ENCODE results near the gene WDR38. TPM values are rescaled to one million over a fixed set of nuclear protein-coding genes. Genes with fewer than 3 reads are reported as not detected.

The WDR38 gene
- polyA plus RNA-seq, 1 of the 3 experiments (the other 2 are of a cell fraction) = not detected

GRCh38 chr9:124875501-124875900 lies 22.2 kb downstream of the WDR38 start:
- H3K36me3 ChIP-seq (replicated peaks in 1 of 2; ENCODE audit: control insufficient read depth in 1 of 2, insufficient read depth in 2 of 2, low read length in 1 of 2) = peaks cover 45 to 79% of the 10 kb centered on the region in 2 experiments
- no CpG with 5 or more reads among the region's 6 CpGs for WGBS (ENCODE audit: low lambda C conversion rate)
- H3K9me2 ChIP-seq = no peaks in the 10 kb centered on the region
- H3K9me3 ChIP-seq = no peaks in the 10 kb centered on the region
- H2AFZ ChIP-seq (ENCODE audit: low read depth) = no peak overlapping the region
- DNase-seq = no peak
- H3K4me3 ChIP-seq (ENCODE audit: low read depth in 2 of 2, low read length in 1 of 2) = no peak overlapping the region
- H4K20me1 ChIP-seq (ENCODE audit: insufficient read depth) = peaks cover 42% of the 10 kb centered on the region
- H3F3A ChIP-seq (replicated peaks; ENCODE audit: insufficient read depth) = peaks cover 21% of the 10 kb centered on the region
- H3K4me2 ChIP-seq = no peak overlapping the region
- peaks cover 66% of the 10 kb centered on the region for H3K79me2 ChIP-seq (ENCODE audit: insufficient read depth)
- H3K4me1 ChIP-seq (ENCODE audit: control insufficient read depth in 1 of 2, insufficient read depth in 2 of 2, low read depth in 1 of 2, low read length in 1 of 2) = peaks cover 5 to 14% of the 10 kb centered on the region in 2 experiments; a peak in 3 of 4 replicates
- no peak for TF ChIP-seq CTCF (IDR thresholded peaks at IDR 0.05)
- TF ChIP-seq SMC3 (IDR thresholded peaks at IDR 0.05; ENCODE audit: low read depth, low read length) = no peak
- no peak for TF ChIP-seq FOXM1 (IDR thresholded peaks at IDR 0.05; ENCODE audit: low read depth)
- TF ChIP-seq PBX3 (IDR thresholded peaks at IDR 0.05) = no peak
- TF ChIP-seq JUND (IDR thresholded peaks at IDR 0.05) = no peak
- no peak for TF ChIP-seq MAX (IDR thresholded peaks at IDR 0.05; ENCODE audit: low read depth)
- no peak for TF ChIP-seq RFX5 (IDR thresholded peaks at IDR 0.05; ENCODE audit: low read length)
- no peak for TF ChIP-seq GABPA (IDR thresholded peaks at IDR 0.05; ENCODE audit: low read depth)
- H3K9ac ChIP-seq = no peak overlapping the region
- ChIA-PET POLR2A (no interaction called here), CTCF (no interaction called here)
- H3K27me3 ChIP-seq (ENCODE audit: insufficient read depth) = no peaks in the 10 kb centered on the region
- H3K27ac ChIP-seq (ENCODE audit: low read depth in 2 of 2, low read length in 1 of 2) = no peak overlapping the region

- Histone ChIP-seq H3K9ac (no peak overlapping the region), H3K27me3 (ENCODE audit: insufficient read depth) (no peaks in the 10 kb centered on the region), H3F3A (replicated peaks; ENCODE audit: insufficient read depth) (peaks cover 21% of the 10 kb centered on the region), H3K36me3 (replicated peaks in 1 of 2; ENCODE audit: control insufficient read depth in 1 of 2, insufficient read depth in 2 of 2, low read length in 1 of 2) (peaks cover 45 to 85% of the 10 kb centered on the region in 2 experiments), H4K20me1 (ENCODE audit: insufficient read depth) (peaks cover 25% of the 10 kb centered on the region), H3K79me2 (ENCODE audit: insufficient read depth) (peaks cover 49% of the 10 kb centered on the region), H3K9me2 (no peaks in the 10 kb centered on the region), H3K9me3 (no peaks in the 10 kb centered on the region), H3K4me2 (no peak overlapping the region), H3K4me1 (ENCODE audit: control insufficient read depth in 1 of 2, insufficient read depth in 2 of 2, low read depth in 1 of 2, low read length in 1 of 2) (no peaks in the 10 kb centered on the region; a peak in 1 of 4 replicates), H2AFZ (ENCODE audit: low read depth) (no peak overlapping the region), H3K27ac (ENCODE audit: low read depth in 2 of 2, low read length in 1 of 2) (no peak overlapping the region), H3K4me3 (ENCODE audit: low read depth in 2 of 2, low read length in 1 of 2) (no peak overlapping the region)
- TF ChIP-seq SMC3 (IDR thresholded peaks at IDR 0.05; ENCODE audit: low read depth, low read length) (no peak), USF1 (IDR thresholded peaks at IDR 0.05; ENCODE audit: borderline replicate concordance, low read depth) (no peak), POLR2AphosphoS5 (IDR thresholded peaks at IDR 0.05; ENCODE audit: low read depth, low read length) (no peak), GATA2 (CRISPR knock-in tag; IDR thresholded peaks at IDR 0.05) (no peak), TCF12 (IDR thresholded peaks at IDR 0.05) (no peak), FOXJ3 (CRISPR knock-in tag; IDR thresholded peaks at IDR 0.05) (no peak), RAD21 (IDR thresholded peaks at IDR 0.05; ENCODE audit: low read length) (no peak), NRF1 (IDR thresholded peaks at IDR 0.05; ENCODE audit: low read depth, low read length) (no peak), ELF1 (IDR thresholded peaks at IDR 0.05) (no peak), NFIC (IDR thresholded peaks at IDR 0.05; ENCODE audit: borderline replicate concordance) (no peak), PBX3 (IDR thresholded peaks at IDR 0.05) (no peak), FOSL2 (IDR thresholded peaks at IDR 0.05; ENCODE audit: borderline replicate concordance, low read depth) (no peak)
- ChIA-PET POLR2A (no interaction called here), CTCF (interaction anchor here (1.0 to 2.0 kb wide), 4 partner anchors 8 to 498 kb away, joined by 3 to 5 read pairs (median 3); partner anchors contain the start of gene SCAI)
- WGBS (ENCODE audit: low lambda C conversion rate) = 95% methylated on average over 13 of the region's 14 CpGs
- DNase-seq = no peak
Measured at GRCh38 chr9:124877021-124877782, 23.9 kb downstream of the WDR38 start.
